HL-60 (cell line): ENCODE results near the gene TNNI2.
A peak's percentile ranks its signal among the peaks of the same experiment; 100 is the strongest.

Source experiments
- DNase-seq, 2 experiments: peaks; one replicate each; pipeline ENCODE4 v3.0.0-alpha.2; 2010 to 2020; ENCODE audit warnings: low read depth in 1 of 2, low spot score in 1 of 2
- H3K27ac ChIP-seq: fragments of 250-450 bp; sonication (Bioruptor Pico); replicated peaks from 2 replicates; pipeline ENCODE4 v1.5.1; 2020; ENCODE audit warnings: mild to moderate bottlenecking, moderate library complexity
- H3K27me3 ChIP-seq: fragments of 250-450 bp; sonication (Bioruptor Pico); 2 replicates; pipeline ENCODE4 v1.5.1; 2021; ENCODE audit warnings: mild to moderate bottlenecking, moderate library complexity; ENCODE audit not compliant: insufficient read depth, poor library complexity, severe bottlenecking
- H3K4me3 ChIP-seq: replicated peaks from 2 replicates; pipeline ENCODE4 v1.5.1; 2011; ENCODE audit warnings: mild to moderate bottlenecking, control low read depth, low read length; ENCODE audit not compliant: insufficient read depth
- CTCF ChIP-seq: IDR thresholded peaks from one replicate; pipeline ENCODE4 v1.5.1; 2011; ENCODE audit warnings: low read length, control low read depth, inconsistent platforms; ENCODE audit not compliant: insufficient read depth
- GABPA ChIP-seq: IDR thresholded peaks from 2 replicates; pipeline ENCODE4 v1.6.1; 2012; ENCODE audit warnings: low read depth
- POLR2AphosphoS5 ChIP-seq: IDR thresholded peaks from 2 replicates; pipeline ENCODE4 v1.6.1; 2012; ENCODE audit warnings: low read depth
- SPI1 ChIP-seq: IDR thresholded peaks from 2 replicates; pipeline ENCODE4 v1.6.1; 2012; ENCODE audit warnings: low read depth, mild to moderate bottlenecking, borderline replicate concordance
- TF ChIP-seq, protein P1 (sequence below): IDR thresholded peaks from 2 replicates; pipeline ENCODE4 v1.6.1; 2012; ENCODE audit warnings: low read depth; ENCODE audit not compliant: insufficient replicate concordance

TNNI2 gene

DNA sequence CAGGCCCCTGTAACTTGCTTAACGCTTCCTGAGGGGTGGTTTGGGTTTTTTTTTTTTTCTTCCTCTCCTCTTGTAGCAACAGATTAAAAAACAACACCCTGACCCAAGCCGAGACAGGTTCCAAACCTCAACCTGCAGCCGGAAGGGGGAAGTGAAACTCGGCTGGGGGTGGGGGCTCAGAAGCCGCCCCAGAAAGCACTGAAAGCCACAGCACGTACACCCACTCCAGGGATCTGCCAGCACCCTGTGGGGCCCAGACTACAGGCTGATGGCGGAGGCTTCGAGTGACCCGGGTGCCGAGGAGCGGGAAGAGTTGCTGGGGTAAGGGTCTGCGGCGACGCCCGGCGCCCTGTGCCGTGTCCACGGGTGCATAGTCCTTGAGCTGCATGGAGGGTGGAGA lies 14.1 kb downstream of the TNNI2 start, which contains the start of gene LSP1:
TSS of gene LSP1 (plus strand) at position 208 of the 400 bp plus-strand sequence. CDS start at position 269, 61 bp downstream.
- DNase-seq: peak; percentile 94 to 95
- Histone ChIP-seq H3K27me3 (no peaks in the 10 kb centered on the region), H3K27ac (peak within 1 kb of the TSS; percentile 98), H3K4me3 (peak within 1 kb of the TSS; percentile 60)
- TF ChIP-seq, protein P1, sequence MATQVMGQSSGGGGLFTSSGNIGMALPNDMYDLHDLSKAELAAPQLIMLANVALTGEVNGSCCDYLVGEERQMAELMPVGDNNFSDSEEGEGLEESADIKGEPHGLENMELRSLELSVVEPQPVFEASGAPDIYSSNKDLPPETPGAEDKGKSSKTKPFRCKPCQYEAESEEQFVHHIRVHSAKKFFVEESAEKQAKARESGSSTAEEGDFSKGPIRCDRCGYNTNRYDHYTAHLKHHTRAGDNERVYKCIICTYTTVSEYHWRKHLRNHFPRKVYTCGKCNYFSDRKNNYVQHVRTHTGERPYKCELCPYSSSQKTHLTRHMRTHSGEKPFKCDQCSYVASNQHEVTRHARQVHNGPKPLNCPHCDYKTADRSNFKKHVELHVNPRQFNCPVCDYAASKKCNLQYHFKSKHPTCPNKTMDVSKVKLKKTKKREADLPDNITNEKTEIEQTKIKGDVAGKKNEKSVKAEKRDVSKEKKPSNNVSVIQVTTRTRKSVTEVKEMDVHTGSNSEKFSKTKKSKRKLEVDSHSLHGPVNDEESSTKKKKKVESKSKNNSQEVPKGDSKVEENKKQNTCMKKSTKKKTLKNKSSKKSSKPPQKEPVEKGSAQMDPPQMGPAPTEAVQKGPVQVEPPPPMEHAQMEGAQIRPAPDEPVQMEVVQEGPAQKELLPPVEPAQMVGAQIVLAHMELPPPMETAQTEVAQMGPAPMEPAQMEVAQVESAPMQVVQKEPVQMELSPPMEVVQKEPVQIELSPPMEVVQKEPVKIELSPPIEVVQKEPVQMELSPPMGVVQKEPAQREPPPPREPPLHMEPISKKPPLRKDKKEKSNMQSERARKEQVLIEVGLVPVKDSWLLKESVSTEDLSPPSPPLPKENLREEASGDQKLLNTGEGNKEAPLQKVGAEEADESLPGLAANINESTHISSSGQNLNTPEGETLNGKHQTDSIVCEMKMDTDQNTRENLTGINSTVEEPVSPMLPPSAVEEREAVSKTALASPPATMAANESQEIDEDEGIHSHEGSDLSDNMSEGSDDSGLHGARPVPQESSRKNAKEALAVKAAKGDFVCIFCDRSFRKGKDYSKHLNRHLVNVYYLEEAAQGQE: peak; percentile 16
- TF ChIP-seq GABPA: no peak; the same call in 1 of the 2 replicates
- TF ChIP-seq CTCF: no peak
- peak; percentile 92 for TF ChIP-seq SPI1
- TF ChIP-seq POLR2AphosphoS5: peak; percentile 74

GRCh38 chr11:1853376-1854131 lies 14.8 kb downstream of the TNNI2 start:
- H3K27ac ChIP-seq: peak overlapping the region; percentile 98
- H3K27me3 ChIP-seq: no peaks in the 10 kb centered on the region
- TF ChIP-seq GABPA: no peak
- TF ChIP-seq, protein P1: no peak
- no peak for TF ChIP-seq CTCF
- TF ChIP-seq SPI1: no peak
- no peak for TF ChIP-seq POLR2AphosphoS5
- peak overlapping the region; percentile 60 for H3K4me3 ChIP-seq
- no peak for DNase-seq

- H3K27ac ChIP-seq: peak overlapping the region; percentile 98
- no peaks in the 10 kb centered on the region for H3K27me3 ChIP-seq
- no peak for DNase-seq
- TF ChIP-seq, protein P1: no peak
- TF ChIP-seq SPI1 (no peak), CTCF (no peak), GABPA (no peak), POLR2AphosphoS5 (no peak)
- H3K4me3 ChIP-seq: peak overlapping the region; percentile 60
Measured at GRCh38 chr11:1854132-1854948, 15.6 kb downstream of the TNNI2 start.
